GM21528 (cell line): ENCODE data around the gene TFDP1.

Source experiments
- ATAC-seq: cut with Tn5 transposase; IDR thresholded peaks from one replicate; pipeline ENCODE4 v1.9.1; 2021; ENCODE audit warnings: mild to moderate bottlenecking, moderate library complexity; ENCODE audit not compliant: unreplicated experiment, low FRiP score

Gene TFDP1

DNA sequence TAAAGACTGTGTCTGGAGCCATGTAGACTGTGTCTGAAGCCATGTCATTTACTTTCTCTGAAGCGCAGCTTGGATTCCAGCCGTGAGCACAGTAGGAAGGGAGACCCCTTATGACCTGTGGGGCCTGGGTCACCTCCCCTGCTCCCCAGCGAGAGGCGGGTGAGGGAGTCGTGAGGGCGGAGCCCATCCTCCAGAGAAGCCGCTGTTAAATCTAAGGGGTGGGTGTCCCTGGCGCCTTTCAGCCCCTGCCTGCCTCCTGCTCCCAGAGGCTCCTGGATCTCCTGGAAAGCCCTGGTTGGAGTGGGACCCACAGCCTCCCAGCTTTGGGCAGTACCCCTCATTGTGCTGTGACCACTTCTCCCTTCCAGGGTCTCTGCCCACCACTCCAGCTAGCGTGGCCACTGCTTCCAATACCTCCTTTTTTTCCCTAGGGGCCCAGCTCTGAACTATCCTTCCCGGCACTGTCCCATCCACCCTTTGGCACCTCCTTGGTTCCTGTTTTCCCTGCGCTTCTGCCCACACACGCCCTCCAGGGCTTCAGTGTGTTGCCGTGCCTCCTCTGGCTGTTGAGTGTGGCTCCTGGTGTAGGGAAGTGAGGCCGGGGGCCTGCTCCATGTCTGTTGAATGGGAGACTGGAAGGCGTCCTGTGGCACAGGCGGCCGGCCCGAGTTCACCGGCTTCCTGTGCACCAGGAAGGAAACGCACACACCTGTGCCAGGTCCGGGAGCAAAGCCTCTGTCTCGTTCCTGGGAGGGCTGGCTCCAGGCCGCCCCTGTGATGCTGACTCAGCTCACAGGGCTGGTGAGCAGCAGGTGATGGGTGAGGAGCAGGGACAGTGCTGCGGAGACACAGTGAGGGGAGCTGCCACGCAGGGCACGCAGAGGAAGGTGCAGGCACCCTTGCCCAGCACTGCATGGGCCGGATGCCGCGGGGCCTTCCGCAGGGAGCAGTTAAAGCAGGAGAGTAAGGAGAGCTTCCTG lies 44.0 kb downstream of the TFDP1 start:
- ATAC-seq: no peak

DNA sequence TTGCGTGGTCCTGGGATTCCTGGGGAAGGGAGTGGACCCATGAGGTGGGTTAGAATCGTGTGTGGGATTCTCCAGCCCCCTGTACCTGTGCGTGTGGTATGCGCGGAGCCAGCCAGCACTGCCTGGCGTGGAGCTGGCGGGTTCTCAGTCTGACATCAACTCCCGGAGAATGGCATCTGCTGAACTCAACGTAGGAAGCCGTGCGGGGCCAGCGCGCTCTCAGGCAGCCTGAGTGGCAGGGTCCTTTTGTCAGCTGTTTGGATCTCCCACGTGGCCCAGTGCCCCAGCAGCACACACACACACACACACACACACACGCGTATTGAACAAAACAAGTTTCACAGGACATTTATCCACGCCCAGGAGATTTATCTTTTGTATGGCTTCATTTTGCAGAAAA lies 45.3 kb downstream of the TFDP1 start:
- ATAC-seq: no peak

DNA sequence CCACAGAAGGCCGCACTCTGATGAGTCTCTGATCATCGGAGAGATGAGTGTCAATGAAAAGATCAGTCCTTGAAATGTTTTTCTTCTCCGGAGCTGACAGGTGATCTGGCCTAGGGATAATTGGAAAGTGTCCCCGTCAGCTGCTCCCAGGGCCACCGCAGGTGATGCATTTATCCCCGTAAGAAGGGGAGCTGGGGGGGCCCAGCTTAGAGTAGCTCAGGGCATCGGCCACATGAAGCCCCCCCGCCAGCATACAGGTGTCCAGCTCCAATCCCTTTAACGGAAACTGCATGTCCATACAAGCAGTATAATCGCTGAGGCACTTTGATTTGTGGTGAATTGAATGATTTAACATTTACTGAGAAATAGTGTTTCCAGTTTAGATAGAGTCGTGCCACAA lies 45.7 kb downstream of the TFDP1 start:
- no peak for ATAC-seq

DNA sequence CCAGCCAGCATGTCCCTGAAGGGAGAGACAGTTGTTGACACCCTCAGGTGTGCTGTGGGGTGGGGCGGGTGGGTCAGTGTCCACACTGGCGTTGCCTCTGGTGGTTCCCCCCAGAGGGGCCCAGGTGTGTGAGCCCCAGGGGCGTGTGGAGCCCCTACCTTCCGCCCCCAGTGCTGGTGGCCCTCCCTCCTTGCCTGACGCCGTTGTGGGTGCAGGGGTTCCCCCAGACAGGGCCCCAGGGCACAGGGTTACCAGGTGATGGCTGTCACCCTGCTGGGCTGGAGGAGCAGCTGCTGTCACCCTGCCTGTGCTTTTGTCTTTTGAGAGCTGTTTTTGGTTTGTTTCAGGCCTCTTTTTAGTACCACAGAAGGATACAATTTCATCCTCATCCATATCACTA lies 46.3 kb downstream of the TFDP1 start:
- no peak for ATAC-seq

DNA sequence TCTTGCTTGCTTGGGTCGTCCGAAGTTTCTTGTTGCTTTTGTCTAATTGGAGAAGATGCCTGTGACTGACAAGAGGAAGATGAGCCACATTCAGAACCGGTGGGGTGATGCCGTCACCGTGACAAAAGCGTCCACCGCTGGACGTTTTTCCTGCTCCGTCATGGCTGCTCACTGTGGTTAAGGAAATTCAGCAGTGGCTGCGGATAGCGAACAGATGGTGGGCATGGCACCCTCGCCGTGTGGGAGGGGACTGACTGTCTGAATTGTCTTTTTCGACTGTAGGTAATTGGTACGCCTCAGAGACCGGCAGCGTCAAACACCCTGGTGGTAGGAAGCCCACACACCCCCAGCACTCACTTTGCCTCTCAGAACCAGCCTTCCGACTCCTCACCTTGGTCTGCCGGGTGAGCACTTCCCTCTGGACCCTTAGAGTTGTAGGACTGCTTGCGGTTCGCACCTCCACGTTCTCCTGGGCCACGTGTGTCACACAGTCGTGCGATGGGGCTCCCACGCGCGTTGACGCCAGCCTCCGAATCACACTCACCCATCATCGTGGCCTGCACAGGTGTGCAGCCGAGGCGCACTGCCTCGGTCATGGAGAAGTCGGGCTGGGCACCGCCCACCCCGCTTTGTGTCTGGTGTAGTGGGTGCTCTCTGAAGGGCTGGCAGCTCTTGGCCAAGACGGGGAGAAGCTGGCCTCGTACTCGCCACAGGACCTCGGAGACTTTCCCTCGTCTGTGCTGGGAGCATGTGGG lies 47.0 kb downstream of the TFDP1 start:
- no peak for ATAC-seq

DNA sequence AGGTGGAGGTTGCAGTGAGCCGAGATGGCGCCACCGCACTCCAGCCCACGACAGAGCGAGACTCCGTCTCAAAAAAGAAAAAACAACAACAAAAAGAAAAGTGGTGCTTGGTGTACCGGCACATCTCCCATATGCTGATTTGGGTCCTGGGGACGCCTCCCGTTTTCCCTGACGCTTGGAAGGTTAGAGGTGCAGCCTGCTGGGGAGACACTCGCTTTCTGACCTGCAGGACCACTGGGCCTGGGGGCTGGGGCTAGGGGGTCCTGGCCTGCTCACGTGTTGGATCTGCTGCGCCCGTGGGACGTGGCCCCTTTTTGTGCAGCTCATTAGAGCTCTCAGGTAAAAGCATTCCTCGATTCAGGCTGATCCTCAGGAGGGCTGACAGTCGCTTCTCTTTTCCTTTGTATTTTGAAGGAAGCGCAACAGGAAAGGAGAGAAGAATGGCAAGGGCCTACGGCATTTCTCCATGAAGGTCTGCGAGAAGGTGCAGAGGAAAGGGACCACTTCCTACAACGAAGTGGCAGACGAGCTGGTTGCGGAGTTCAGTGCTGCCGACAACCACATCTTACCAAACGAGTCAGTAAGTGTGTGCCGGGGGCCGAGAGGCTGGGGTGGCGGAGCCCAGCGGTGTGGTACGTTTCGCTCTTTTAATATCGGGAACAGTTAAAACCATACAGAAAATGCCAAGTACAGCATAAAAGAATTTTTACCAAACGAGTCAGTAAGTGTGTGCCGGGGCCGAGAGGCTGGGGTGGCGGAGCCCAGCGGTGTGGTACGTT lies 48.3 kb downstream of the TFDP1 start:
- ATAC-seq: no peak

DNA sequence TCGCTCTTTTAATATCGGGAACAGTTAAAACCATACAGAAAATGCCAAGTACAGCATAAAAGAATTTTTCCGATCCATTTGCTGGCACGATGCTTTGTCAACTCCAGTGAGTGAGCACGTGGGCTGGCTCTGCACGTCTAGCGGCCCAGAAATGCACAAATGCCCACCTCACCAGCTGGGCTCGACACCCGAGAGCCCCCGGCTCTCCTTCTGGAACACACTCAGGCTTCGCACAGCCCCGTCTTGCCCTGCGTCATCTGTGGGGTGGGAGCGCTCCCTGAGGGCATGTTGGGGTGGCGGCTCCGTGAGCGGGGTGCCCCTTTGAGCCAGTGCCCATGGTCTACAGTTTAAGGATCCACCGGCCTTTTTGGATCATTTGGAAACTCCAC lies 48.9 kb downstream of the TFDP1 start:
- ATAC-seq: no peak

DNA sequence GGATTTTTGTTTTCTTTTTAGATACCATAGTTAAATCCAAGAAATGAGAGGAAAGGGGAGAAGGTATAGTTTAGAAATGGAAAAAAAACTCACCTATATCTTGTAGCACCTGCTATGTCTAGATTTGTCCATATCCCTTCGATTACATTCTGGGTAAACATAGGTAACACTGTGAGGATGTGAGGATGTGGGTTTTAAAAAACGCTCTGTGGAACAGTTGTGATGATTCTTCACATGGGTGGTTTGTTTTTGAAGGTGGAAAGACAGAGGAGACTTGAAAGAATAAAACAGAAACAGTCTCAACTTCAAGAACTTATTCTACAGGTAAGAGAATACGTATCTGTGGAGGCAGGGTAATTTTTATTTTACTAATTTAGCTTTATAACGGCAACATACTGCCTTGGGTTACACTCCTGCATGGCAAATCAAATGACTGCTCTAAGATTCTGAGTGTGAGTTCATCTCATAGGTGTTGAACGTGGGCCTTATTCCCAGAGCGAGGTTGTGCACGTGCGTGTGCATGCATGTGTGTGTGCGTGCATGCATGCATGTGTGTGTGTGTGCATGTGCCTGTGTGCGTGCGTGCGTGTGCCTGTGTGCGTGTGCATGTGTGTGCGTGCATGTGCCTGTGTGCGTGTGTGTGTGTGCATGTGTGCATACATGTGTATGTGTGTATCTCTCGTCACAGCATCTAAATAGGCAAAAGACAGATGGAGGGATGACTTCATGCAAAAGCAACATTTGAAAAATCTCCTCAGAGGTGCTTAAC lies 49.9 kb downstream of the TFDP1 start:
- no peak for ATAC-seq

DNA sequence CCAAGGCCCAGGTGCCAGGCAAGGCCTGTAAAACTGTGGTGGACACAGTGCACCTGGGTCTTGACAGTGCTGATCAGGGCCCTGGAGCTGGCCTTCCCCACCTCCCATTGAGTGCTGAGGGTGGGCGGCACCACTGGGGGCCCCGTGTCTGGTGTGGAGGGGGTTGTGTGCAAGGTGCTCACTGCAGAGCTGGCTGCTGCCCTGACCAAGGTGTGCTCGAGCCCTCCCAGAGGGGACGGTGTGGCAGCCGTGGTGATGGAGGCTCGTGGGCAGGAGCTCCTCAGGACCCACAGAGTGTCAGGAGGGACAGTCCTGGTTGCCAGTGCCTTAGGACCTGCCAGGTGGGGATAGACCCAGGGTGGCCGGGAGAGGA lies 50.5 kb downstream of the TFDP1 start:
- no peak for ATAC-seq

DNA sequence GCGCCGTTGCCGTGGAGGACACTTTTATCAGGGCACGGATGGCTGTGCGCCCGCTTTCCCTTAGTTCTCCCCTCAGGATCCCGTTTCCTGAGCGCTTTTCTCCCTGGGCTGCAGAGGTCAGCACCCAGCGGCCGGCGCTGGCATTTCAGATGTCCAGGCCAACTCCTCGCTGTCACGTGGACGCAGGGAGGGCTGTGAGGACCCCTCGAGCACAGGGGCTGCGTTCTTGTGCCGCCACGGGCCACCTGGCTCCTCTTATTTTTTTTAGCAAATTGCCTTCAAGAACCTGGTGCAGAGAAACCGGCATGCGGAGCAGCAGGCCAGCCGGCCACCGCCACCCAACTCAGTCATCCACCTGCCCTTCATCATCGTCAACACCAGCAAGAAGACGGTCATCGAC lies 51.2 kb downstream of the TFDP1 start:
- no peak for ATAC-seq

DNA sequence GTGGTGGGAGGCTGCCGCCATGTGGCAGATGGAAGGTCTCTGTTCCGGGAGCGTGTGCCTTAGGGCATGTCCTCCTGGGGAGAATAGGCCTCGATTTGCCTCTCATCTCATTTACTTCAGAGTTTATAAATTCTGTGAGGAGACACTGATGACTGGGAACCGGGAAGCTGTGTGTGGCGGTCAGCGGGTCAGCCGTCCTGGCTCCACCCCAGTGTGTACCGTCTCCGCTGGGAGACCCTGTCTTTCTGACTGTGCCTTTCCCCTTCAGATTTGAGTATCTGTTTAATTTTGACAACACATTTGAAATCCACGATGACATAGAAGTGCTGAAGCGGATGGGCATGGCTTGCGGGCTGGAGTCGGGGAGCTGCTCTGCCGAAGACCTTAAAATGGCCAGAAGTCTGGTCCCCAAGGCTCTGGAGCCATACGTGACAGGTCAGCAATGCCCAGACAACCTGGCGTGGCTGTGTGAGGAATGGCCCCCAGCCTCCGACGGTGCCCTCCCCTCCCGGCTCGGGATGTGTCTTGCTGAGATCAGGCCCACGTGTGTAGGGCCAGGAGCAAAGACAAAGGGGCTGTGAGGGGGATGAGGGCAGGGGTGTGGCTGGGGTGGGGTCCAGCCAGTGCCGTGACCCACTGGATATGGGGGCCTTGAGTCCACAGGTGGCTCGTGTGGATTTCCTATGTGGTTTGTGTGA lies 51.9 kb downstream of the TFDP1 start:
- ATAC-seq: no peak

DNA sequence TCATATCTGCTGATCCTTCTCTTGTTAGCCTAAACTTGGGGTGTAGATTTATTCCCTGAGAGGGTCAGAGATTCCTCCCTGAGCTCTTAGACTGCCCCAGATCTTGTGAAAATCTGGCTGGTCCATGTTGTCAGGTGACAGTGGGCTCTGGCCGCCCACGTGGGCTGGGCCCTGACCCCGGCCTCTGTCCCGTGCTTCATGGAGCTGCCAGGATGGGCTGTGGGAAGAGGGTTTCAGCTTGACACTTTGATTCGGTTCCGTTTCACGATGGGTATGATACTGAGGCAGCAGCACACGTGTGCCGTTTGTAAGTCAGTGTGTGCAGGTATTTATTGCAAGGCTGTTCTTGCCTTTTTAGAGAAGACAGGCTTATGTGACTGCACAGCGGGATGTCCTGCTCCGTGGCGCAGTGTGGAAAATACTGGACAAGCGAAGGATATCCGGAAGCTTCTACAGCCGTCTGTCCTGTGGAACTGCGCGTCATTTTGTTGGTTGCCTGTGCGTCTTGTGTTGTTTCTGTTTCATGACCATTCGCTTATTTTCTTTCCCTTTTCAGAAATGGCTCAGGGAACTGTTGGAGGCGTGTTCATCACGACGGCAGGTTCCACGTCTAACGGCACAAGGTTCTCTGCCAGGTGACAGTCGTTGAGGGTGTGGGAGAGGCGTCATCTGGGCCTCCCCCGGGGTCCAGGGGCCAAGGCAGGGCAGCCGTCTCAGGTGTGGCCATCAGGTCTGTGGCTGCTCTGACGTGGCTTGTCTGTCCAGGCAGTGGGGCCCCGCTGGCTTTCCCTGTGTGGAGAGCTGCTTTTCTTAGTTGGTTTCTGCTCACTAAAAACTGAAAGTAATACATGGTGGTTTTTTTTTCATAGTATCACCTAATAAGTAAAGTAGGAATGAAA lies 53.0 kb downstream of the TFDP1 start:
- ATAC-seq: no peak

DNA sequence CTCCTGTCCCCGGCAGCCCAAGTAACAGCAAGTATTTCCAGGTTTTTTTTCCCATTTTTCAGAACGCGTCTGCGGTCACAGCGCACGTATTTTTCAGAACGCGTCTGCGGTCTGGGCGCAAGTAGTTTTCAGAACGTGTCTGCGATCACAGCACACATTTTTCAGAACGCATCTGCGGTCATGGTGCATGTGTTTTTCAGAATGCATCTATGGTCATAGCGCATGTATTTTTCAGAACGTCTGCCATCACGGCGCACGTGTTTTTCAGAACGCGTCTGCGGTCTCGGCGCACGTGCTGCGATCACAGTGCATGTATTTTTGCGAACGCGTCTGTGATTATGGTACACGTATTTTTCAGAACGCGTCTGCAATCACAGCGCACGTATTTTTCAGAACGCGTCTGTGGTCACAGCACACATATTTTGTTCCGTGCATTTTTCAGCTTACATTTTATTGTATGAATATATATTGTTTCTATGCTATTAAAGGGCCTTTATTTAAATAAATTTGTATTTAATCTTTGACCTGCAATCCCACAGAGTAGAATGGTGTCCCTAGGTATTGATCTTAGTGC lies 53.7 kb downstream of the TFDP1 start:
- ATAC-seq: no peak

DNA sequence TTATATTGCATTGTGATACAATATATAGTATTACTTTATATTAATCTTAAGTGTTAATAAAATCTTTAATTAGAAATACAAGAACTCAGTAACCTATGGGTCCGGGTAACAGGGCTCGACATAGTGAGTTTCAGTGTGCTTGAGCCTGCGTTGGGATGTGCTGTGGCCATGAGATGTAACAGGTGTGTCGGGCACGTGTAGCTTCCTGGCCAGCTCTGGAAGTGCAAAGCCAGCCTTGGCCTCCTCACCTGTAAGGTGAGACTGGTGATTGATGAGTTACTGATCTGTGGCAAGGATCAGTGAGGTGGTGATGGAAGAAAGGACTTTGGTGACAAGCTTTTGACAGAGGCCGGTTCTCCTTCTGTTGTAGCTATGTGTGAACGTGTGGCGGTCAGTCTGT lies 54.3 kb downstream of the TFDP1 start:
- ATAC-seq: no peak

DNA sequence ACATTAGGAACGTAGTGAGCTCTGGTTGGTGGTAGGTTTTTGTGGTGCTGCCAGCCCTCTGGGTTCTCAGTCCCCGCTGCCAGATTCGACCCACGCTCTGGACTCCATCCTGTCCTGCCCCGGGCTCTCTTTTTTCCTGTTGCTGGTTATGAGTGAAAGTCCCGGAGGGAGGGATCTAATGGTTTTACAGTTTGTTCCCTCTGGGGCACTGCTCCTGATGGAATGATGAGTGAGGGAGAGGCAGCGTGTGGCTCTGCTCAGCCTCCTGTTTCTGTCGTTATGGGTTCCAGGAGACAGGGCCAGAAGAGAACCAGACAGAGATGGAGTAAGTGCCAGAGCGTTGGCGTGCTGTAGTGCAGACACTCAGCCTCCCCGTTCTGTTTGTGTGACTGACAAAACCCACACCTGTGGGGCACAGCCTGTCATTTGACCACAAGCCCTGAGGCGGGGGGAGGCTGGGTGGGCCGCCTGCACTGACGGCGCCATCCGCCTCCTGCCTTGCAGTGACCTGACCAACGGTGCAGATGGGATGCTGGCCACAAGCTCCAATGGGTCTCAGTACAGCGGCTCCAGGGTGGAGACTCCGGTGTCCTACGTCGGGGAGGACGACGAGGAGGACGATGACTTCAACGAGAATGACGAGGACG lies 55.2 kb downstream of the TFDP1 start:
- no peak for ATAC-seq

DNA sequence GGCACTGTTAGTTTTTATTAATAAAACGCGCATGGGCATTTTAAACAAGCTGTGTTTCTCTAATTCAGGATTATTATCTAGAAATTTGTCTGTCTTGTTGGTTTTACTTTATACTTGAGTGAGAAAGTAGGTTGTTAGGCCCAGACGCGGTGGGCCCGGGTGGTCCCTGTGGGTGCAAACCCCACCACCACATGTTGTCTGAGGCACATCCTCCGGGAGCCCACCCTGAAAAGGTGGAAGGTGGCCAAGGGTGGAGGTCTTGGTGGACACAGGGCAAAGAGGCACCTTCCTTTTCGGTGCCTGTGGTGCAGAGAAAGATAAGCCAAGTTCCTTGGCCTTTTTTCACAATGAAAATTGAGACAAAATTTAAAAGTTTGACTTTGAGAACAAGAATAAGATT lies 56.9 kb downstream of the TFDP1 start:
- ATAC-seq: no peak

DNA sequence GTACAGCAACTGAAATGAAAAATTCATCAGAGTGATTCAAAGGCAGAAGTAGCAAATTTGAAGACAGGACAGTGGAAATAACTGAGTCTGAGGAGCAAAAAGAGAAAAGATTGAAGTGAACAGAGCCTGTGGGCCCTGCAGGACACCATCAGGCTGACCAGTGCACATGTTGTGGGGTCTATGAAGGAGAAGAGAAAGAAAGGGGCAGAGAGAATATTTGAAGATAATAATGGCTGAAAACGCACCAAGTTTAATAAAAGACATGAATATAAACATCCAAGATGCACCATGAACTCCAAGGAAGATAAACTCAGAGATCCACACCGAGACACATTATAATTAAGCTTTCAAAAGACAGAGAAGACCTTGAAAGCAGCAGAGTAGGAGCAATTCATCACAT lies 58.0 kb downstream of the TFDP1 start:
- ATAC-seq: no peak

DNA sequence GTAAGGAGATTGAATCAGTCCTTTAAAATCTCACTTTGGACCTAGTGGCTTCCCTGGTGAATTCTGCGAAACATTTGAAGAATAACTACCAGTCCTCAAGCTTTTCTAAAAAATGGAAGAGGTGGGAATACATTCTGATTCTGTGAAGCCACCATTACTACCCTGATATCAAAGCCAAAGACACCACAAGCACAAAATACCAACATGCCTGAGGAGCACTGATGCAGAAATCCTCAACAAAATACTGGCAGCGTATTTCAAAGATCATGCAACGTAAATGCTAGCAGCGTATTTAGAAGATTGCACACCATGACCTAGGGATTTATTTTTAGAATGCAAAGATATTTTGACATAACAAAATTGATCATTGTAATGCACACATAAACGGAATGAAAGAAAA lies 59.0 kb downstream of the TFDP1 start:
- no peak for ATAC-seq
